Fibroblast of mammary gland (primary cell): ENCODE results near the gene ISYNA1.

ENCODE experiments used
- DNase-seq: peaks from one replicate; pipeline ENCODE4 v3.0.0-alpha.2; 2010; ENCODE audit warnings: low read depth
- H3K4me3 ChIP-seq: 2 replicates; pipeline ENCODE4 v1.5.1; 2011; ENCODE audit warnings: low read depth, mild to moderate bottlenecking, low read length, moderate library complexity; ENCODE audit not compliant: control insufficient read depth
- TF ChIP-seq, protein P1 (sequence below): conservative IDR thresholded peaks from 2 replicates; pipeline ENCODE4 v1.5.1; 2011; ENCODE audit warnings: low read depth, low read length, inconsistent platforms; ENCODE audit not compliant: control insufficient read depth, insufficient read depth

Gene ISYNA1

GRCh38 chr19:18432275-18433014 is 5.5 kb downstream of the ISYNA1 start:
- no peak overlapping the region for H3K4me3 ChIP-seq
- DNase-seq, result no peak
- TF ChIP-seq, protein P1, sequence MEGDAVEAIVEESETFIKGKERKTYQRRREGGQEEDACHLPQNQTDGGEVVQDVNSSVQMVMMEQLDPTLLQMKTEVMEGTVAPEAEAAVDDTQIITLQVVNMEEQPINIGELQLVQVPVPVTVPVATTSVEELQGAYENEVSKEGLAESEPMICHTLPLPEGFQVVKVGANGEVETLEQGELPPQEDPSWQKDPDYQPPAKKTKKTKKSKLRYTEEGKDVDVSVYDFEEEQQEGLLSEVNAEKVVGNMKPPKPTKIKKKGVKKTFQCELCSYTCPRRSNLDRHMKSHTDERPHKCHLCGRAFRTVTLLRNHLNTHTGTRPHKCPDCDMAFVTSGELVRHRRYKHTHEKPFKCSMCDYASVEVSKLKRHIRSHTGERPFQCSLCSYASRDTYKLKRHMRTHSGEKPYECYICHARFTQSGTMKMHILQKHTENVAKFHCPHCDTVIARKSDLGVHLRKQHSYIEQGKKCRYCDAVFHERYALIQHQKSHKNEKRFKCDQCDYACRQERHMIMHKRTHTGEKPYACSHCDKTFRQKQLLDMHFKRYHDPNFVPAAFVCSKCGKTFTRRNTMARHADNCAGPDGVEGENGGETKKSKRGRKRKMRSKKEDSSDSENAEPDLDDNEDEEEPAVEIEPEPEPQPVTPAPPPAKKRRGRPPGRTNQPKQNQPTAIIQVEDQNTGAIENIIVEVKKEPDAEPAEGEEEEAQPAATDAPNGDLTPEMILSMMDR, result no peak

DNA sequence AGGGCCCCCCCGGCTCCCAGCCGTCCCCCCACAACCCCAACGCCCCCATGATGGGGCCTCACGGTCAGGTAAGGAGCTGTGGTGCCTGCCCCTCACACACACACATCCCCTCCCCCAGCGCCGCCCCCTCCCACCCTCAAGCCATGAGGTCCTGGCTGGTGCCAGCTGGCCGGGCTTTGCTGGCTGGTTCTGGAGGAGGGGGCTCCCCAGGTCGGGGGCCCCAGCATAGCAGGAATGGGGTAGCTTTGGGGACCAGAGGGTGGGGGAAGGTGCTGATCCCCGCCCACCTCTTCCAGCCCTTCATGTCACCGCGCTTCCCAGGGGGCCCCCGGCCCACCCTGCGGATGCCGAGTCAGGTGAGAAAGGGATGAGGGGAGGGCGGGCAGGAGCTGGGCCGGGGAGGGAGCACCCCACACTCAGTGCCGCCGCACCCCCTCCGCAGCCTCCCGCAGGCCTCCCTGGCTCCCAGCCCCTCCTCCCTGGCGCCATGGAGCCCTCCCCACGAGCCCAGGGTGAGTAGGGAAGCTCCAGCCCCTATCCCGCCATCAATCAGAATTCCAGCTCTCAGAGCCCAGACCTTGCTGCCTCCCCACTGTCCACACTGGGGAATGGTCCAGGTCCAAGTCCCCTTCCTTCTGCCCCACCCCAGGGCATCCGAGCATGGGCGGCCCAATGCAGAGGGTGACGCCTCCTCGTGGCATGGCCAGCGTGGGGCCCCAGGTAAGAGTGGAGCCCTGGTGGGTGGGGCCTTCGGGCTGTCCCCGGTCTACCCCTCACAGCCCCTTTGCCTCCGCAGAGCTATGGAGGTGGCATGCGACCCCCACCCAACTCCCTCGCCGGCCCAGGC is 6.4 kb downstream of the ISYNA1 start:
- no peak for DNase-seq
- no peak overlapping the region for H3K4me3 ChIP-seq

DNA sequence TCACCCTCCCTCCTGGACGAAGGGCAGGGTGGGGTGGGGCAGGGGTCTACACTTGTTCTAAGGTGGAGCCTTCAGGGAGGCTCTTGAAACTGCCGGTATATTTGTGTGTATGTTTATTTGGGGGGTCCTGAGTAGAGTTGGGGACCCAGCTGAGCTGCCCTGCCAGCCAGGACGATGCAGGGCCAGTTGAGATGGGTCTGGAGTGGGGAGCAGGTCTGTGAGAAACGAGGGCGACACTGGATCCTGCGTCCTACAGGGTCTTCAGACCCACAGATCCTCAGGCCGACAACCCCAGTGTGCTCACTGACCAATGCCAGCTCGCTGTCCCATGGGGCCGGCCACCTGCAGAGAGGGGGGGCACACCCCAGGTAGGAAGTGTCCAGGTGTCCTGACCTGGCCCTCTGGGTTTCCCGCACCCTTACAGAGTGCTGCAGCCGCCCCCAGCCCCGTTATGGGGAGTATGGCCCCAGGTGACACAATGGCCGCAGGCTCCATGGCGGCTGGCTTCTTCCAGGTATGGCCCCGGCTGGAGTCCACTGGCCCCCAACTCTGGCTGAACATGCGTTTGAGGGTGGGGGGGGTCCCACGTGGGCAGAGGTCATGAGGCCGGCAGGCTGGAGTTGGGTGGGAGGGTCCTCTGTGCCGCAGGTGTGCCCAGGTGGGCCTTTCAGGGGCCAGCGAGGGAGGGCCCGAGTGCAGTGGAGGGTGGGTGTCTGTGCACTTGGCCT is 7.4 kb downstream of the ISYNA1 start:
- no peak overlapping the region for H3K4me3 ChIP-seq
- TF ChIP-seq, protein P1, result no peak
- no peak for DNase-seq

More for the DNA sequence above, 6.4 kb downstream of the ISYNA1 start:
- TF ChIP-seq, protein P1, result no peak

DNA sequence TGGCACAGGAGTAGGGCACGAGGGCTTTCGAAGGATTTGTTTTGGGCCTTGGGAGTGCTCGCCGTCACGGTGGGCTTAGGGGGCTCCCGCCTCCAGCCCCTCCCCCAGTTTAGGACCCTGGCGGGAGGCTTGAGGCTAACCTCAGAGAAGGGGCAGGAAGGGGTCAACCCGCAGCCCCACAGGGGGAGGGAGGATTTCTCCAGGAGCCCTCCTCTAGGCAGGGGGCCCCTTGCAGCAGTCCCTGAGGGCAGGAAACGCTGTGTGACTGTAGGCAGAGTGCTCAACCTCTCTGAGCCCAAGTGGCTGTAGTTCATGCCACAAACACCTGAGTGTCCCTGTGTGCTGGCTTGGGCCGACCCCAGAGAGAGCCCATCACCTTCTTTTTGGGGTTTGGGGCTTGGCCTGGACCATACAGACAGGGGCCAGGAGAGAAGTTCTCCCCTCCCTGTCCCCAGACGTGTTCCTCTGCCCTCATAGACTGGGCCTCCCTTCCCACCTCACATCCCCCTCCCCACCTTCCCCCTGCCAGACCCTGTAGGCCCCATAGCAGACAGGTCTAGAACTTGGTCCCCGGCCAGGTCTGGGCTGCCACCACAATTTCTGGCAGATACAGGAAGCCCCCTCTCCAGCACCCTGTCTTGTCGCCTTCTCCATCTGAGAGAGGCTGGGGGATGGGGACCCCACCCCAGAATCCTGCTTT is 8.1 kb downstream of the ISYNA1 start:
- H3K4me3 ChIP-seq, result no peak overlapping the region
- no peak for DNase-seq
- TF ChIP-seq, protein P1, result no peak

DNA sequence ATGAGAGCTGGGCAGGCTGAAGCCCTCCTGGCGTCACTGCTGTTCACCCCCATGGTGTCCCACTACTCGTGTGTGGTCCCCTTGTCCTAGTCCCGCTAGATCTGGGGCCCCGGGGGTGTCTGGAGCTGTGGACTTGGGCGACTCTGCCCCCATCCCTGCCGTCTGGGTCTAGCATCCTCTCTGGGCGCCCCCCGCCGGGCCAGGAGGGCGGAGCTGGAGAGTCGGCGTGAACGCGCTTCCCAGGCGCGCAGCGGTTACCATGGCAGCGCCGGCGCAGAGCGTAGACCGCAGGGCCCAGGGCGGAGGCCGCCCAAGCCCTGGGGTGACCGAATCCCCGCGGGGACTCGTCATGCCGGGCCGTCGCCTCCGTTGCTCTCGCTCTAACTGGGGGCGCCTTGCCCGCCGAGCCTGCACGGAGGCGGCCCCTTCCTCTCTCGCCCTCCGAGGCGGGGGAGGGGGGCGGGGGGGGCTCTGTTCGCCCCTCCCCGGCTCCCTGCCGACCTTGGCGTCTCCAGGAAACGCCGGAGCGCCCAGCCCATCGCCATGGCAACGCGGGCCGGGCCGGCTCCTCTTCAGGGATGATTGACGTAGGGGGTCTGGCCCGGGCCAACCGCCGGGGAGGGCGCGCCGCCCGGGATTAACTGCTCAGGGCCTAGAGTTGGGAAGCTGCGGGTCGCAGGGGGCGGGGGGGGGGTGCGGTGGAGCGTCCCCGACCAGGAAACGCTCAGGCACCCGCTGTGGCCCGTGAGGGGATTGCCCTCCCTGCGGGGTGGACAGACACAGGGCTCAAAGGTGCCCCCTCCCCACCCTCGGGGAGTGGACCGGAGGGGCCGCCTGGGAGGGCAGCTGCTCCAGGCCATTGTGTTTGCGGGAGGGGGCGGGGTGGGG is 8.9 kb downstream of the ISYNA1 start:
- DNase-seq, result peak; percentile 56
- TF ChIP-seq, protein P1, result no peak
- H3K4me3 ChIP-seq, result no peak overlapping the region
